BE2C (cell line): ENCODE results near the gene ATP5ME.

Experiments
- DNase-seq: peaks from one replicate; pipeline ENCODE4 v3.0.0-alpha.2; 2020
- H3K27me3 ChIP-seq: fragments of 250-450 bp; sonication (Bioruptor Pico); 2 replicates; pipeline ENCODE4 v1.5.1; 2020; ENCODE audit warnings: mild to moderate bottlenecking
- H3K36me3 ChIP-seq: fragments of 250-450 bp; sonication (Bioruptor Pico); 2 replicates; pipeline ENCODE4 v1.5.1; 2020; ENCODE audit warnings: mild to moderate bottlenecking
- H3K4me1 ChIP-seq: fragments of 250-450 bp; sonication (Bioruptor Pico); 2 replicates; pipeline ENCODE4 v1.5.1; 2020
- H3K4me3 ChIP-seq: 2 replicates; pipeline ENCODE4 v1.5.1; 2011; ENCODE audit warnings: low read depth, low read length
- H3K9me3 ChIP-seq: fragments of 250-450 bp; sonication (Bioruptor Pico); 2 replicates; pipeline ENCODE4 v1.5.1; 2020
- TF ChIP-seq, protein P1 (sequence below): IDR thresholded peaks from 2 replicates; pipeline ENCODE4 v1.5.1; 2012; ENCODE audit warnings: mild to moderate bottlenecking, low read depth, low read length

Gene ATP5ME

DNA sequence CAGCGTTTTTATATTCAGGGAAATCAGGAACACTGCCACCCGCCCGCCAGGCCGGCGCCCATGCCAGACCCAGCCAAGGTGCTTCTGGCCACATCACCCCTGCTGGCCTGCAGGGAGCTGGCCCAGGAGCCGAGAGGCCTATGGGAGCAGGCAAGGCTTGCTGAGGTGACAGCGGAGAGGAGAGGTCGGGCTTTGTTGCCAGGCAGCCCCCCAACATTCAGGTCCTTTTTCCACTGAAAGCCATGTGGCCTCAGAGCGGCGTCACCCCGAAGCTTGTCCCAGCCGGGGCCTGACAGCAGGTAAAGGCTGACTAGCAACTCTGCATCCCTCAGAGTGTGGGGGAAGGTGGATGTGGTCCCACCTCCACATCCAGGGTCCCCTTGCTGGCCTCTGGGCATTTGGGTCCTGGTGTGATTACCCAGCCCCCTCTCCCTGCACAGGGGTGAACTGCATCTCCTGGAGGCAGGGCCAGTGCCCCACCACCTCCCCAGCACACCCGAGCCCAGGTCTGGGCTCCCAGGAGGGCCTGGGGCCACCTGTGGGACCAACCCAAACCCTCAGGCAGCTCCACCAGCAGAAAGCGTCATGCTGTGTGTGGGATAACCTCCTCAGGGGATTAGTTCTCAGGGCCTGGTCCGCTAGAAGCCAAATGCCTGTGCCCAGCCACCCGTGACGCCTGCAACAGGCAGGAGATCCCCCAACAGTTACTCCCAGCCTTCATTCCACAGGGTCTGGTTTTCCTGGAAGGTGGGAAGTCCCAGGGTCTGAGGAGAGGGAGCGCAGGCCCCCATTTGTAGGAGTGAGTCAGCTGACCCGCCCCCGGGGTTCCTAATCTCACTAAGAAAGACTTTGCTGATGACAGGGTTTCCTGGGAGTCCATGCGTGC lies 49.1 kb downstream of the ATP5ME start, which contains the start of gene PDE6B:
Gene PDE6B, plus strand, starts transcription at position 869 of the 886 bp plus-strand sequence. CDS start 54 bp downstream, outside the sequence.
- TF ChIP-seq, protein P1, sequence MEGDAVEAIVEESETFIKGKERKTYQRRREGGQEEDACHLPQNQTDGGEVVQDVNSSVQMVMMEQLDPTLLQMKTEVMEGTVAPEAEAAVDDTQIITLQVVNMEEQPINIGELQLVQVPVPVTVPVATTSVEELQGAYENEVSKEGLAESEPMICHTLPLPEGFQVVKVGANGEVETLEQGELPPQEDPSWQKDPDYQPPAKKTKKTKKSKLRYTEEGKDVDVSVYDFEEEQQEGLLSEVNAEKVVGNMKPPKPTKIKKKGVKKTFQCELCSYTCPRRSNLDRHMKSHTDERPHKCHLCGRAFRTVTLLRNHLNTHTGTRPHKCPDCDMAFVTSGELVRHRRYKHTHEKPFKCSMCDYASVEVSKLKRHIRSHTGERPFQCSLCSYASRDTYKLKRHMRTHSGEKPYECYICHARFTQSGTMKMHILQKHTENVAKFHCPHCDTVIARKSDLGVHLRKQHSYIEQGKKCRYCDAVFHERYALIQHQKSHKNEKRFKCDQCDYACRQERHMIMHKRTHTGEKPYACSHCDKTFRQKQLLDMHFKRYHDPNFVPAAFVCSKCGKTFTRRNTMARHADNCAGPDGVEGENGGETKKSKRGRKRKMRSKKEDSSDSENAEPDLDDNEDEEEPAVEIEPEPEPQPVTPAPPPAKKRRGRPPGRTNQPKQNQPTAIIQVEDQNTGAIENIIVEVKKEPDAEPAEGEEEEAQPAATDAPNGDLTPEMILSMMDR, result no peak

DNA sequence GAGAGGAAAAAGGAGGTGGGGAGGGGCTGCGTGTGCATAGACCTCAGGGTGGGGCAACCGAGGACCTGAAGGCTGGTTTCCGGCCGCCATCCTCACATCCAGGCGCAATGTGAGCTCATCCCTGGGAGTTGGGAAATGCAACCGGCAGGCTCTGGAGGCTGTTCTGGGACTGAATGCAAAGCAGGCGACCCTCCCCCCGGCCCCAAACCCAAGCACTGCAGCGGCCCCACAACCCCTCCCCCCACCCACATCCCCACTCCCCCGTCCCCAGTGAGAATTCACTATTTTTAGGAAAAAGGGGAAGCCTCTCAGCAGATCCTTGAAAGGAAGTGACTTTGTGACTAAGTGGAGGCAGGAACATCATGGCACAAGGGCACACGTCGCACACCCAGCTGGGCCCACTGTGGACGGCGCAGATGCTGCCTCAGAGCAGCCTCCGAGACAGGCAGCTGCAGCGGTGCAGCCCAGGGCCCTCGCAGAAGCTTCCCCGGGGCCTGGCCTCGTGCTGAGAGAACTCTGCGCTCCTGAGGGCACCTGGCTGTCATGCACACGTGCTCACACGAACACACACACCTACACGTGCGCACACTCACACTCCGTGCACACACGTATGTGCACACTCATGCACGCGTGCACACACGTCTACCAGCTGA lies 50.0 kb downstream of the ATP5ME start:
- H3K9me3 ChIP-seq, result peaks cover 7% of the 10 kb centered on the region
- H3K36me3 ChIP-seq, result no peaks in the 10 kb centered on the region
- TF ChIP-seq, protein P1, result no peak
- no peaks in the 10 kb centered on the region for H3K4me1 ChIP-seq
- no peak overlapping the region for H3K4me3 ChIP-seq
- no peaks in the 10 kb centered on the region for H3K27me3 ChIP-seq
- DNase-seq, result no peak

More for the DNA sequence above, 49.1 kb downstream of the ATP5ME start, which contains the start of gene PDE6B:
- Histone ChIP-seq H3K27me3 (no peaks in the 10 kb centered on the region), H3K4me3 (no peak within 1 kb of the TSS), H3K4me1 (no peaks in the 10 kb centered on the region), H3K36me3 (no peaks in the 10 kb centered on the region), H3K9me3 (peaks cover 7% of the 10 kb centered on the region)
- peak; percentile 42 for DNase-seq

- Histone ChIP-seq H3K4me1 (no peaks in the 10 kb centered on the region), H3K4me3 (no peak overlapping the region), H3K9me3 (peaks cover 7% of the 10 kb centered on the region), H3K27me3 (no peaks in the 10 kb centered on the region), H3K36me3 (no peaks in the 10 kb centered on the region)
- DNase-seq, result no peak
- TF ChIP-seq, protein P1, result no peak
Measured at GRCh38 chr4:622996-623913, 50.8 kb downstream of the ATP5ME start.
